ENCODE data around the gene PLCB1.

DNA sequence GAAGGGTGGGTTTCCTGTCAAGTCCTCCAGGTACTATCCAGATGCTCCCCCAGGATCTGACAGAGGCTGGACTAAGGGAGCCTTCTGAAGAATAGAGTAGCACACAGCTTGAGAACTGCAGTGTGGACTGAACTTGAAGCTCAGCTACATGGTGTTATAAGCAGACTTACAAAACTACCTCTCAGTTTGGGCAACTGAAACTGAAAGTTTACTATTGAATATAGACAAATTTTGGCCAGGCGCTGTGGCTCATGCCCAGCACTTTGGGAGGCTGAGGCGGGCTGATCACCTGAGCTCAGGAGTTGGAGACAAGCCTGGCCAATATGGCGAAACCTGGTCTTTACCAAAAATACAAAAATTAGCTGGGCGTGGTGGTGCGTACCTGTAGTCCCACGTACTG, 348.5 kb downstream of the PLCB1 start:
- TF ChIP-seq GATA2 (IDR thresholded peaks at IDR 0.05; ENCODE audit: low read depth, low read length): no peak
- no peak for TF ChIP-seq GATA3 (IDR thresholded peaks at IDR 0.05; ENCODE audit: low read depth, low read length)
